SK-N-SH (cell line): ENCODE results near the gene TNRC6C.
A peak's percentile ranks its signal among the peaks of the same experiment; 100 is the strongest.

Experiments
- EP300 ChIP-seq, 2 experiments: IDR thresholded peaks; 2 replicates each; pipeline versions ENCODE4 v1.4.0 to v1.6.1; 2012; ENCODE audit warnings: borderline replicate concordance in 1 of 2, low read depth in 1 of 2, low read length in 1 of 2
- GABPA ChIP-seq: IDR thresholded peaks from 2 replicates; pipeline ENCODE4 v1.4.0; 2012; ENCODE audit warnings: low read depth, mild to moderate bottlenecking
- JUND ChIP-seq: IDR thresholded peaks from 2 replicates; pipeline ENCODE4 v1.4.0; 2012
- NFIC ChIP-seq: IDR thresholded peaks from 2 replicates; pipeline ENCODE4 v1.4.0; 2012; ENCODE audit warnings: borderline replicate concordance
- POLR2AphosphoS5 ChIP-seq: IDR thresholded peaks from 2 replicates; pipeline ENCODE4 v1.6.1; 2012; ENCODE audit warnings: low read depth, low read length
- RFX5 ChIP-seq: IDR thresholded peaks from 2 replicates; pipeline ENCODE4 v1.6.1; 2012; ENCODE audit warnings: mild to moderate bottlenecking, improper control_type of control experiment, low read length
- SIN3A ChIP-seq: IDR thresholded peaks from 2 replicates; pipeline ENCODE4 v1.6.1; 2012; ENCODE audit warnings: low read depth, mild to moderate bottlenecking, low read length, moderate library complexity, borderline replicate concordance
- SMC3 ChIP-seq: IDR thresholded peaks from 2 replicates; pipeline ENCODE4 v1.6.1; 2012; ENCODE audit warnings: low read depth, low read length, improper control_type of control experiment
- TAF1 ChIP-seq: IDR thresholded peaks from 2 replicates; pipeline ENCODE4 v1.6.1; 2012; ENCODE audit warnings: low read depth, mild to moderate bottlenecking, low read length, moderate library complexity, borderline replicate concordance
- TF ChIP-seq, protein P1 (sequence below): IDR thresholded peaks from 2 replicates; pipeline ENCODE4 v1.4.0; 2012; ENCODE audit warnings: low read depth, borderline replicate concordance
- TF ChIP-seq, protein P2 (sequence below): fragments of 200-600 bp; sonication (generic); IDR thresholded peaks from 2 replicates; pipeline ENCODE4 v1.6.1; 2017; ENCODE audit warnings: antibody characterized with exemption, mild to moderate bottlenecking, moderate library complexity
- TF ChIP-seq, protein P3 (sequence below): fragments of 150-350 bp; IDR thresholded peaks from 2 replicates; pipeline ENCODE4 v1.6.1; 2017; ENCODE audit warnings: antibody characterized with exemption, low read length, low read depth, borderline replicate concordance

DNA sequence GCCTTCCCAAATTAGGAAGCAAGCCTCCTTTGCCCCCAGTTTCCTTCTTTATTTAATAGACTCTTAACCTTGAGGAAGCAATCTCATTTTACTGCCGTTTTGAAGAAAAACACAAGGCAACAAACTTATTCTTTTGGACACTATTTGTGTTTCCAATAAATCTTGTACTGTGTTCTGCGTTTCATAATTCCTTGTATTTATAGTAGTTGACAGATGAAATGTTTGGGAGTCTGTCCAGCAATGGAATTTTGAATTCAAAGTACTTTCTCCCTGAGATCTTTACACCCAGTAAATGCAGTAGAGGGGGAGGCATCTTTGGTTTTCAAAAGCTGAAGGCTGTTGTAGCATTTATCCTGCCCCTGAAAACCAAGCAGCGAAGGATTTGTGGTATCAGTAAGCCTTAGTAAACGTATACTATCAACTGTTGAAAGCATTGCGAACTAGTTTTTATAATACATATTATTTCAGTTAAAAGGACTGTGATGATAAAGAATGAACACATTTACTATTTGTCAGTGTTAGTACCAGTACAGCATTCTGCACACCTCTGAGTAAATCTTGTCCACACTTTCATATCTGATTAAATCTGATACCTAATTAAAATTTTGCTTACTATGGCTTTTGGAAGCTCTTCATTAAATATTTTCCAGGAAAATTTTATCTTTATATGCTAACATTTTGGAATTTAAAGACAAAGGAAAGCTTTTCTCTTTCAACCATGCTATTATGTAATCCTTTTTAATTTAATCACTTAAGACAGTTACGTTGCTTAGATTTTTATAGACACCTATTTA lies 83.1 kb downstream of the TNRC6C start:
- TF ChIP-seq SIN3A (no peak), EP300 (IDR thresholded peaks at IDR 0.05; ENCODE audit: borderline replicate concordance in 1 of 2, low read depth in 1 of 2, low read length in 1 of 2) (peak in 1 of 2 experiments; percentile 66; a peak in 1 of 4 replicates), JUND (no peak), TAF1 (no peak), NFIC (no peak; the same call in 1 of the 2 replicates), POLR2AphosphoS5 (no peak), GABPA (no peak), RFX5 (no peak), SMC3 (no peak)
- TF ChIP-seq, protein P1, sequence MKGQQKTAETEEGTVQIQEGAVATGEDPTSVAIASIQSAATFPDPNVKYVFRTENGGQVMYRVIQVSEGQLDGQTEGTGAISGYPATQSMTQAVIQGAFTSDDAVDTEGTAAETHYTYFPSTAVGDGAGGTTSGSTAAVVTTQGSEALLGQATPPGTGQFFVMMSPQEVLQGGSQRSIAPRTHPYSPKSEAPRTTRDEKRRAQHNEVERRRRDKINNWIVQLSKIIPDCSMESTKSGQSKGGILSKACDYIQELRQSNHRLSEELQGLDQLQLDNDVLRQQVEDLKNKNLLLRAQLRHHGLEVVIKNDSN, result no peak
- TF ChIP-seq, protein P2, sequence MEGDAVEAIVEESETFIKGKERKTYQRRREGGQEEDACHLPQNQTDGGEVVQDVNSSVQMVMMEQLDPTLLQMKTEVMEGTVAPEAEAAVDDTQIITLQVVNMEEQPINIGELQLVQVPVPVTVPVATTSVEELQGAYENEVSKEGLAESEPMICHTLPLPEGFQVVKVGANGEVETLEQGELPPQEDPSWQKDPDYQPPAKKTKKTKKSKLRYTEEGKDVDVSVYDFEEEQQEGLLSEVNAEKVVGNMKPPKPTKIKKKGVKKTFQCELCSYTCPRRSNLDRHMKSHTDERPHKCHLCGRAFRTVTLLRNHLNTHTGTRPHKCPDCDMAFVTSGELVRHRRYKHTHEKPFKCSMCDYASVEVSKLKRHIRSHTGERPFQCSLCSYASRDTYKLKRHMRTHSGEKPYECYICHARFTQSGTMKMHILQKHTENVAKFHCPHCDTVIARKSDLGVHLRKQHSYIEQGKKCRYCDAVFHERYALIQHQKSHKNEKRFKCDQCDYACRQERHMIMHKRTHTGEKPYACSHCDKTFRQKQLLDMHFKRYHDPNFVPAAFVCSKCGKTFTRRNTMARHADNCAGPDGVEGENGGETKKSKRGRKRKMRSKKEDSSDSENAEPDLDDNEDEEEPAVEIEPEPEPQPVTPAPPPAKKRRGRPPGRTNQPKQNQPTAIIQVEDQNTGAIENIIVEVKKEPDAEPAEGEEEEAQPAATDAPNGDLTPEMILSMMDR, result no peak
- TF ChIP-seq, protein P3, sequence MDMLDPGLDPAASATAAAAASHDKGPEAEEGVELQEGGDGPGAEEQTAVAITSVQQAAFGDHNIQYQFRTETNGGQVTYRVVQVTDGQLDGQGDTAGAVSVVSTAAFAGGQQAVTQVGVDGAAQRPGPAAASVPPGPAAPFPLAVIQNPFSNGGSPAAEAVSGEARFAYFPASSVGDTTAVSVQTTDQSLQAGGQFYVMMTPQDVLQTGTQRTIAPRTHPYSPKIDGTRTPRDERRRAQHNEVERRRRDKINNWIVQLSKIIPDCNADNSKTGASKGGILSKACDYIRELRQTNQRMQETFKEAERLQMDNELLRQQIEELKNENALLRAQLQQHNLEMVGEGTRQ, result no peak
